KMS-11 (cell line): ENCODE results near the gene GFER.

Experiments
- H2AFZ ChIP-seq: fragments of 200-600 bp; sonication (generic); 2 replicates; pipeline ENCODE4 v1.6.1; 2016; ENCODE audit warnings: antibody characterized with exemption, mixed run types, low read depth
- H3K27ac ChIP-seq: fragments of 200-600 bp; sonication (generic); 2 replicates; pipeline ENCODE4 v1.6.1; 2016; ENCODE audit warnings: mild to moderate bottlenecking, mixed run types
- H3K27me3 ChIP-seq: fragments of 200-600 bp; sonication (generic); 2 replicates; pipeline ENCODE4 v1.6.1; 2017; ENCODE audit warnings: mild to moderate bottlenecking, low read depth, mixed run types, moderate library complexity; ENCODE audit not compliant: insufficient read depth
- H3K36me3 ChIP-seq: fragments of 200-600 bp; sonication (generic); 2 replicates; pipeline ENCODE4 v1.6.1; 2017; ENCODE audit warnings: mild to moderate bottlenecking, mixed run types; ENCODE audit not compliant: insufficient read depth
- H3K4me1 ChIP-seq: fragments of 200-600 bp; sonication (generic); 2 replicates; pipeline ENCODE4 v1.6.1; 2016; ENCODE audit warnings: mild to moderate bottlenecking, low read depth, mixed run types; ENCODE audit not compliant: poor library complexity, severe bottlenecking
- H3K4me2 ChIP-seq: fragments of 200-600 bp; sonication (generic); 2 replicates; pipeline ENCODE4 v1.7.0; 2016; ENCODE audit warnings: mild to moderate bottlenecking, mixed run types
- H3K4me3 ChIP-seq: fragments of 200-600 bp; sonication (generic); IDR thresholded peaks from 2 replicates; pipeline ENCODE4 v1.6.1; 2017; ENCODE audit warnings: low read depth, low read length, mixed read lengths; ENCODE audit not compliant: insufficient read depth
- H3K79me2 ChIP-seq: fragments of 200-600 bp; sonication (generic); 2 replicates; pipeline ENCODE4 v1.6.1; 2016; ENCODE audit warnings: low read depth, mixed run types; ENCODE audit not compliant: insufficient read depth
- H3K9ac ChIP-seq: fragments of 200-600 bp; sonication (generic); 2 replicates; pipeline ENCODE4 v1.6.1; 2016; ENCODE audit warnings: mild to moderate bottlenecking, mixed run types
- H4K20me1 ChIP-seq: fragments of 200-600 bp; sonication (generic); 2 replicates; pipeline ENCODE4 v1.6.1; 2016; ENCODE audit warnings: mild to moderate bottlenecking, mixed run types; ENCODE audit not compliant: insufficient read depth
- CTCF ChIP-seq: fragments of 200-600 bp; sonication (generic); conservative IDR thresholded peaks from 2 replicates; pipeline ENCODE4 v1.6.1; 2017; ENCODE audit warnings: low read depth, mild to moderate bottlenecking, antibody characterized with exemption, low read length, moderate library complexity, mixed read lengths

GFER gene

GRCh38 chr16:1971796-1972489, 12.1 kb upstream of the GFER start, which contains the start of gene TBL3:
TBL3 (plus strand) TSS chr16:1972053; CDS start chr16:1972165, 112 bp downstream.
- TF ChIP-seq CTCF = no peak
- H3K9ac ChIP-seq = peak within 1 kb of the TSS; percentile 93

GRCh38 chr16:1972490-1972877, 11.5 kb upstream of the GFER start:
- peak overlapping the region; percentile 93 for H2AFZ ChIP-seq
- peak overlapping the region; percentile 93 for H3K9ac ChIP-seq
- no peaks in the 10 kb centered on the region for H4K20me1 ChIP-seq
- H3K36me3 ChIP-seq = no peaks in the 10 kb centered on the region; the same call in 1 of the 2 replicates
- TF ChIP-seq CTCF = no peak
- peak overlapping the region; percentile 95 for H3K4me2 ChIP-seq
- no peak overlapping the region for H3K4me3 ChIP-seq
- no peaks in the 10 kb centered on the region for H3K27me3 ChIP-seq
- H3K79me2 ChIP-seq = peaks cover 20% of the 10 kb centered on the region
- peak overlapping the region; percentile 78 for H3K27ac ChIP-seq
- H3K4me1 ChIP-seq = peaks cover 10% of the 10 kb centered on the region

More at GRCh38 chr16:1971796-1972489, 12.1 kb upstream of the GFER start, which contains the start of gene TBL3:
- Histone ChIP-seq H2AFZ (peak within 1 kb of the TSS; percentile 93), H3K27me3 (no peaks in the 10 kb centered on the region), H3K4me2 (peak within 1 kb of the TSS; percentile 95), H3K36me3 (no peaks in the 10 kb centered on the region; the same call in 1 of the 2 replicates), H4K20me1 (no peaks in the 10 kb centered on the region), H3K79me2 (peaks cover 20% of the 10 kb centered on the region), H3K4me1 (peaks cover 10% of the 10 kb centered on the region), H3K4me3 (no peak within 1 kb of the TSS), H3K27ac (peak within 1 kb of the TSS; percentile 78)

- Histone ChIP-seq H3K9ac (no peak overlapping the region), H3K4me1 (peaks cover 10% of the 10 kb centered on the region), H3K27ac (no peak overlapping the region), H3K79me2 (peaks cover 20% of the 10 kb centered on the region), H3K36me3 (no peaks in the 10 kb centered on the region; the same call in 1 of the 2 replicates), H3K4me3 (no peak overlapping the region), H3K4me2 (peak overlapping the region; percentile 95; the same call in 1 of the 2 replicates), H4K20me1 (no peaks in the 10 kb centered on the region), H2AFZ (no peak overlapping the region), H3K27me3 (no peaks in the 10 kb centered on the region)
- TF ChIP-seq CTCF = no peak
These were observed 10.4 kb upstream of the GFER start for GRCh38 chr16:1973461-1974156.

GRCh38 chr16:1974157-1975070, 9.6 kb upstream of the GFER start:
- Histone ChIP-seq H4K20me1 (no peaks in the 10 kb centered on the region), H2AFZ (no peak overlapping the region), H3K4me3 (no peak overlapping the region), H3K4me1 (peaks cover 10% of the 10 kb centered on the region), H3K9ac (no peak overlapping the region), H3K4me2 (no peak overlapping the region; the same call in 1 of the 2 replicates), H3K79me2 (peaks cover 20% of the 10 kb centered on the region), H3K27me3 (no peaks in the 10 kb centered on the region), H3K36me3 (no peaks in the 10 kb centered on the region; the same call in 1 of the 2 replicates), H3K27ac (no peak overlapping the region)
- no peak for TF ChIP-seq CTCF
